UCSD-AML1 (cell line): Measurements from ENCODE around the gene SERAC1.

Source experiments
- DNase-seq: peaks from one replicate; lab custom pipeline; 2025; ENCODE audit not compliant: unreplicated experiment; lab: John Stamatoyannopoulos, UW

SERAC1 gene

GRCh38 chr6:158060455-158061360 is 107.4 kb downstream of the SERAC1 start:
- DNase-seq = no peak
